Measurements from ENCODE around the gene ZNF780B.

ZNF780B gene

GRCh38 chr19:40033989-40034560, 22.0 kb downstream of the ZNF780B start:
- H3K36me3 ChIP-seq: peaks cover 2% of the 10 kb centered on the region; the same call in 1 of the 2 replicates
- DNase-seq: no peak
- no peaks in the 10 kb centered on the region for H3K4me1 ChIP-seq
- no peak for TF ChIP-seq CTCF (IDR thresholded peaks at IDR 0.05; ENCODE audit: low read depth, low read length)
- no peak overlapping the region for H3K4me3 ChIP-seq (ENCODE audit: low read depth, low read length)
- peaks cover 10% of the 10 kb centered on the region for H3K9me3 ChIP-seq
- no peaks in the 10 kb centered on the region for H3K27me3 ChIP-seq

DNA sequence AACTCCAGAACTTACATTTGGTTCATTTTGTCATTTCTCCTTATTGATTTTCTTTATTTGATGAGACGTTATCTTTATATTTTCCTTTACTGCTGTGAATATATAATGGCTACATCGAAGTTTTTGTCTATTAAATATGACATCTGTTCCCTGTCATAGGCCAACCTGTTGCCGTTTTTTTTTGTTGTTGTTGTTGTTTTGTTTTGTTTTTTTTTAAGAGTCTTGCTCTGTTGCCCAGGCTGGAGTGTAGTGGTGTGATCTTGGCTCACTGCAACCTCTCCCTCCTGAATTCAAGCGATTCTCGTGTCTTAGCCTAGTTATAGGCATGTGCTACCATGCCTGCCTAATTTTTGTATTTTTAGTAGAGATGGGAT, 29.4 kb downstream of the ZNF780B start:
- peaks cover 8% of the 10 kb centered on the region for H3K9me3 ChIP-seq
- H3K4me1 ChIP-seq: no peaks in the 10 kb centered on the region
- H3K4me3 ChIP-seq (ENCODE audit: low read depth, low read length): no peak overlapping the region
- DNase-seq: no peak
- no peak for TF ChIP-seq CTCF (IDR thresholded peaks at IDR 0.05; ENCODE audit: low read depth, low read length)
- H3K27me3 ChIP-seq: no peaks in the 10 kb centered on the region
- no peaks in the 10 kb centered on the region for H3K36me3 ChIP-seq

DNA sequence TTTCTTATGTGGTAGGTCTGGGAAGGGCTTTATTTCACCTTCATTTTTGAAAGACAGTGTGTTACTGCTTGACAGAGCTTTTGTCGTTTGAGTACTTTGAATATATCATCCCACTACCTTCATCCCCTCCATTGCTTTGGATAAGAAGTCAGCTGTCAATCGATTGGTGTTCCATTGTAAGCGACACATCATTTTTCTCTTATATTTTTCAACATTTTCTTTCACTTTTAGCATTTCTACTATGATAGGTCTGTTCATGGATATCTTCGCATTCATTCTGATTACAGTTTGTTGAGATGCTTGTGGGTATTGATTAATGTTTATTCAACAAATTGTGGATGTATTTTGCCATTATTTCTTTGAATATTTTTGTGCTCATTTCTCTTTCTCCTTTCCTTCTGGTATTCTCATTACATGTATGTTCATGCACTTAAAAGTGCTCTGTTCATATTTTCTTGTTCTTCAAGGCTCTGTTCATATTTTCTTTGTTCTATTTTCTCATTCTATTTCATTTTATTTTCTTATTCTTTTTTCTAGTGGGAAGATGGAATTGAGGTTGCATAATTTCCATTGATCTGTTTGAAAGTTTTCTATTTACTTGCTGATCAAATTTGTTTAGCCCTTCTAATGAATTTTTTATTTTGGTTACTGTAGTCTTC, 30.0 kb downstream of the ZNF780B start:
- Histone ChIP-seq H3K4me3 (ENCODE audit: low read depth, low read length) (no peak overlapping the region), H3K27me3 (no peaks in the 10 kb centered on the region), H3K9me3 (peaks cover 8% of the 10 kb centered on the region), H3K36me3 (no peaks in the 10 kb centered on the region), H3K4me1 (no peaks in the 10 kb centered on the region)
- DNase-seq: no peak
- no peak for TF ChIP-seq CTCF (IDR thresholded peaks at IDR 0.05; ENCODE audit: low read depth, low read length)

GRCh38 chr19:40023969-40024368, 32.1 kb downstream of the ZNF780B start:
- no peak for DNase-seq
- Histone ChIP-seq H3K36me3 (no peaks in the 10 kb centered on the region), H3K4me1 (no peaks in the 10 kb centered on the region), H3K4me3 (ENCODE audit: low read depth, low read length) (no peak overlapping the region), H3K9me3 (peaks cover 8% of the 10 kb centered on the region), H3K27me3 (no peaks in the 10 kb centered on the region)
- TF ChIP-seq CTCF (IDR thresholded peaks at IDR 0.05; ENCODE audit: low read depth, low read length): no peak

DNA sequence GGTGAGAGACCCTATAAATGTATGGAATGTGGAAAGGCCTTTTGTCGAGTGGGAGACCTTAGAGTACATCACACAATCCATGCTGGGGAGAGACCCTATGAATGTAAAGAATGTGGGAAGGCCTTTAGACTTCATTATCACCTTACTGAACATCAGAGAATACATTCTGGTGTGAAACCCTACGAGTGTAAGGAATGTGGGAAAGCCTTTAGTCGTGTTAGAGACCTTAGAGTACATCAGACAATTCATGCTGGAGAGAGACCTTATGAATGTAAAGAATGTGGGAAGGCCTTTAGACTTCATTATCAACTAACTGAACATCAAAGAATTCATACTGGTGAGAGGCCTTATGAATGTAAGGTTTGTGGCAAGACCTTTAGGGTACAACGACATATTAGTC, 42.0 kb downstream of the ZNF780B start:
- Histone ChIP-seq H3K27me3 (no peaks in the 10 kb centered on the region), H3K36me3 (no peaks in the 10 kb centered on the region), H3K4me1 (no peaks in the 10 kb centered on the region), H3K4me3 (ENCODE audit: low read depth, low read length) (no peak overlapping the region), H3K9me3 (no peaks in the 10 kb centered on the region)
- DNase-seq: no peak
- TF ChIP-seq CTCF (IDR thresholded peaks at IDR 0.05; ENCODE audit: low read depth, low read length): no peak

DNA sequence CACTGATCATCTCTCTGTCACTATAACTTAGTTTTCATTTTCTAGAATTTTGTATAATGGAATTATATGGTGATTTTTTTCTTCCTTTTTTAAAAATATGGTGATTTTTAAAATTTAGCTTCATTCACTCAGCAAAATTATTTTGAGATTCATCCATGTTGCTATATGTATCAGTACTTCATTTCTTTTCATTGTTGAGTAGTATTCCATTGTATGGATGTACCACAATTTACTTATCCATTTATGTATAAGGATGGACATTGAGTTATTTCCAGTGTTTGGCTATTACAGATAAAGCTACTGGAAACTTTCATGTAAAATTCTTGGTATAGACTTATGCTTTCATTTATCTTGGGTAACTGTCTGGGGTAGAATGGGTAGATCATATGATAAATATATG, 46.4 kb downstream of the ZNF780B start:
- no peaks in the 10 kb centered on the region for H3K4me1 ChIP-seq
- H3K4me3 ChIP-seq (ENCODE audit: low read depth, low read length): no peak overlapping the region
- no peaks in the 10 kb centered on the region for H3K27me3 ChIP-seq
- DNase-seq: no peak
- no peak for TF ChIP-seq CTCF (IDR thresholded peaks at IDR 0.05; ENCODE audit: low read depth, low read length)
- no peaks in the 10 kb centered on the region for H3K36me3 ChIP-seq
- no peaks in the 10 kb centered on the region for H3K9me3 ChIP-seq

Measured in BE2C (cell line).